Stomach (tissue), 4 donors: ENCODE data around the gene C2CD2L.

Experiments used
- CTCF ChIP-seq, 7 experiments: fragments of 450-650 bp in 4 of 7; fragments of 200-600 bp in 3 of 7; sonication (generic) in 3 of 7; IDR thresholded peaks; one replicate each; pipeline ENCODE4 v1.5.1; 2016 to 2019; ENCODE audit warnings: antibody characterized with exemption in 7 of 7, control low read depth in 2 of 7, mild to moderate bottlenecking in 1 of 7
- POLR2AphosphoS5 ChIP-seq, 3 donors: sonication (generic); formaldehyde crosslinking; IDR thresholded peaks; one replicate each; pipeline ENCODE4 v1.6.1; 2016; ENCODE audit warnings: antibody characterized with exemption in 3 of 3

- peak; percentile 80 to 96 (median 86) for TF ChIP-seq POLR2AphosphoS5 (IDR thresholded peaks at IDR 0.05)
- TF ChIP-seq CTCF (IDR thresholded peaks at IDR 0.05) = peak in 1 of 7 experiments; percentile 26
Observed at GRCh38 chr11:119067371-119068222, 39.5 kb upstream of the C2CD2L start, which contains the start of gene VPS11.
